ACC112 (cell line): ENCODE results near the gene KPNA3.
"Not testable (repeated sequence)": the region's sequence is repeated elsewhere in the genome, so short reads cannot be mapped to it uniquely, and the experiment has no call there.

Source experiments
- H2AFZ ChIP-seq: fragments of 200-600 bp; sonication (generic); one replicate; pipeline ENCODE4 v1.6.0; 2017; ENCODE audit warnings: antibody characterized with exemption, low read length; ENCODE audit not compliant: unreplicated experiment
- H3K27ac ChIP-seq: fragments of 200-600 bp; sonication (generic); 2 replicates; pipeline ENCODE4 v1.5.1; 2014; ENCODE audit warnings: low read depth, mild to moderate bottlenecking, antibody characterized with exemption, low read length, moderate library complexity
- H3K27me3 ChIP-seq: fragments of 200-600 bp; sonication (generic); 2 replicates; pipeline ENCODE4 v1.6.1; 2014; ENCODE audit warnings: mild to moderate bottlenecking, antibody characterized with exemption, low read length, moderate library complexity, mixed read lengths; ENCODE audit not compliant: insufficient read depth
- H3K36me3 ChIP-seq: fragments of 200-600 bp; sonication (generic); 2 replicates; pipeline ENCODE4 v1.6.1; 2016; ENCODE audit warnings: mild to moderate bottlenecking, antibody characterized with exemption, low read length, moderate library complexity, mixed read lengths; ENCODE audit not compliant: insufficient read depth
- H3K4me1 ChIP-seq: fragments of 200-600 bp; sonication (generic); one replicate; pipeline ENCODE4 v1.6.1; 2016; ENCODE audit warnings: low read length, mixed read lengths; ENCODE audit not compliant: insufficient read depth, unreplicated experiment, control insufficient read depth
- H3K4me3 ChIP-seq: fragments of 200-600 bp; sonication (generic); 2 replicates; pipeline ENCODE4 v1.5.1; 2014; ENCODE audit warnings: mild to moderate bottlenecking, low read depth, low read length
- H3K79me2 ChIP-seq: fragments of 200-600 bp; sonication (generic); one replicate; pipeline ENCODE4 v1.6.0; 2016; ENCODE audit warnings: low read length; ENCODE audit not compliant: control insufficient read depth, unreplicated experiment, insufficient read depth

The KPNA3 gene

GRCh38 chr13:49828453-49828852 lies 36.0 kb upstream of the KPNA3 start:
- H3K4me1 ChIP-seq: no peaks in the 10 kb centered on the region
- no peak overlapping the region for H3K4me3 ChIP-seq
- no peaks in the 10 kb centered on the region for H3K27me3 ChIP-seq
- H3K79me2 ChIP-seq: no peaks in the 10 kb centered on the region
- H3K36me3 ChIP-seq: no peaks in the 10 kb centered on the region
- H2AFZ ChIP-seq: no peak overlapping the region
- no peak overlapping the region for H3K27ac ChIP-seq

DNA sequence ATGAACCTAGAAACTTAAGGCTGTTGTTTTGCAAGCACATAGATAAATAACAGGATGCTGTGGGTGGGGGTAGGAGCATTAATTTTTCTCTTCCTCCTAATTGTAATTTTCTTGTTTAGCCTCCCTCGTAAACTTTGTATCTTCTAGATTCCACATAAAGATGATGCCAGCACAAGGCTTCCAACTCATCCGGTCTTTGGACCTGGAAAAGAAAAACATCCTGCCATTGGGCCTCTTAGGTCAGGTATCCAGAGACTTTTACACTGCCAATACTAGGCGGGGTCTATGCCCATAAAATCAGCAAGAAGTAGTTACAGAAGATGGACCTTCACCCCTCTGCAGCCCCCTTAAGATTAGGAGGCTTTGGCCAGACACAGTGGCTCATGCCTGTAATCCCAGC lies 35.4 kb upstream of the KPNA3 start:
- Histone ChIP-seq H3K27me3 (no peaks in the 10 kb centered on the region), H3K79me2 (no peaks in the 10 kb centered on the region), H3K27ac (no peak overlapping the region), H3K4me3 (no peak overlapping the region), H2AFZ (no peak overlapping the region), H3K36me3 (no peaks in the 10 kb centered on the region), H3K4me1 (no peaks in the 10 kb centered on the region)

- no peaks in the 10 kb centered on the region for H3K27me3 ChIP-seq
- no peaks in the 10 kb centered on the region for H3K79me2 ChIP-seq
- no peak overlapping the region for H2AFZ ChIP-seq
- no peaks in the 10 kb centered on the region for H3K4me1 ChIP-seq
- H3K36me3 ChIP-seq: no peaks in the 10 kb centered on the region
- H3K4me3 ChIP-seq: no peak overlapping the region
- no peak overlapping the region for H3K27ac ChIP-seq
Measured at GRCh38 chr13:49827336-49827735, 34.9 kb upstream of the KPNA3 start.

- Histone ChIP-seq H3K4me3 (no peak overlapping the region), H3K27me3 (no peaks in the 10 kb centered on the region), H3K36me3 (no peaks in the 10 kb centered on the region), H3K4me1 (no peaks in the 10 kb centered on the region), H3K79me2 (no peaks in the 10 kb centered on the region), H3K27ac (no peak overlapping the region), H2AFZ (no peak overlapping the region)
Measured at GRCh38 chr13:49821216-49822009, 28.9 kb upstream of the KPNA3 start.

- Histone ChIP-seq H3K4me1 (no peaks in the 10 kb centered on the region), H3K4me3 (no peak overlapping the region), H2AFZ (no peak overlapping the region), H3K79me2 (no peaks in the 10 kb centered on the region), H3K27me3 (no peaks in the 10 kb centered on the region), H3K27ac (no peak overlapping the region), H3K36me3 (no peaks in the 10 kb centered on the region)
Measured at GRCh38 chr13:49820591-49821215, 28.2 kb upstream of the KPNA3 start.

- H3K79me2 ChIP-seq, H2AFZ ChIP-seq, H3K36me3 ChIP-seq, H3K27ac ChIP-seq, H3K4me1 ChIP-seq, H3K4me3 ChIP-seq, H3K27me3 ChIP-seq: not testable (repeated sequence)
Measured at GRCh38 chr13:49816047-49816446, 23.6 kb upstream of the KPNA3 start.

GRCh38 chr13:49814551-49815270 lies 22.2 kb upstream of the KPNA3 start:
- H3K36me3 ChIP-seq: no peaks in the 10 kb centered on the region
- no peaks in the 10 kb centered on the region for H3K79me2 ChIP-seq
- H2AFZ ChIP-seq: no peak overlapping the region
- H3K27ac ChIP-seq: no peak overlapping the region
- H3K4me3 ChIP-seq: no peak overlapping the region
- H3K4me1 ChIP-seq: peaks cover 13% of the 10 kb centered on the region
- no peaks in the 10 kb centered on the region for H3K27me3 ChIP-seq

GRCh38 chr13:49812812-49813211 lies 20.3 kb upstream of the KPNA3 start:
- no peak overlapping the region for H2AFZ ChIP-seq
- H3K4me1 ChIP-seq: peaks cover 13% of the 10 kb centered on the region
- no peak overlapping the region for H3K27ac ChIP-seq
- H3K27me3 ChIP-seq: no peaks in the 10 kb centered on the region
- no peaks in the 10 kb centered on the region for H3K79me2 ChIP-seq
- H3K4me3 ChIP-seq: no peak overlapping the region
- H3K36me3 ChIP-seq: no peaks in the 10 kb centered on the region

DNA sequence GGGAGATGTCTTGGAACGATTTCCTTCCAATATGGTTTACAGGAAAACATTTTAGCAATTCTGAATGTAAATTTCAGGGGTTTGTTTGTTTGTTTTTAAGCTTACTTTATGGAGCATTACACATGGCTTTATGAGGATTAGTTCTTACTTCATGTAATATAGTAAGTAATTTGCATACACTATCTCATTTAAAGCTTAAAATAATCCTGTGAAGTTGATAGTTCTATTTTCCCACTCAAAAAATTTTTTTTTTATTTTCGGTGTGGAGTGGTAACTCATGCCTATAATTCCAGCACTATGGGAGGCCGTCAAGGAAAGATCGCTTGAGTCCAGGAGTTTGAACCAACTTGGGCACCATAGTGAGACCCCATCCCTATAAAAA lies 19.0 kb upstream of the KPNA3 start:
- H2AFZ ChIP-seq: peak overlapping the region; percentile 68
- H3K4me3 ChIP-seq: no peak overlapping the region
- peak overlapping the region; percentile 54 for H3K27ac ChIP-seq
- peaks cover 13% of the 10 kb centered on the region for H3K4me1 ChIP-seq
- H3K79me2 ChIP-seq: no peaks in the 10 kb centered on the region
- no peaks in the 10 kb centered on the region for H3K27me3 ChIP-seq
- no peaks in the 10 kb centered on the region for H3K36me3 ChIP-seq

DNA sequence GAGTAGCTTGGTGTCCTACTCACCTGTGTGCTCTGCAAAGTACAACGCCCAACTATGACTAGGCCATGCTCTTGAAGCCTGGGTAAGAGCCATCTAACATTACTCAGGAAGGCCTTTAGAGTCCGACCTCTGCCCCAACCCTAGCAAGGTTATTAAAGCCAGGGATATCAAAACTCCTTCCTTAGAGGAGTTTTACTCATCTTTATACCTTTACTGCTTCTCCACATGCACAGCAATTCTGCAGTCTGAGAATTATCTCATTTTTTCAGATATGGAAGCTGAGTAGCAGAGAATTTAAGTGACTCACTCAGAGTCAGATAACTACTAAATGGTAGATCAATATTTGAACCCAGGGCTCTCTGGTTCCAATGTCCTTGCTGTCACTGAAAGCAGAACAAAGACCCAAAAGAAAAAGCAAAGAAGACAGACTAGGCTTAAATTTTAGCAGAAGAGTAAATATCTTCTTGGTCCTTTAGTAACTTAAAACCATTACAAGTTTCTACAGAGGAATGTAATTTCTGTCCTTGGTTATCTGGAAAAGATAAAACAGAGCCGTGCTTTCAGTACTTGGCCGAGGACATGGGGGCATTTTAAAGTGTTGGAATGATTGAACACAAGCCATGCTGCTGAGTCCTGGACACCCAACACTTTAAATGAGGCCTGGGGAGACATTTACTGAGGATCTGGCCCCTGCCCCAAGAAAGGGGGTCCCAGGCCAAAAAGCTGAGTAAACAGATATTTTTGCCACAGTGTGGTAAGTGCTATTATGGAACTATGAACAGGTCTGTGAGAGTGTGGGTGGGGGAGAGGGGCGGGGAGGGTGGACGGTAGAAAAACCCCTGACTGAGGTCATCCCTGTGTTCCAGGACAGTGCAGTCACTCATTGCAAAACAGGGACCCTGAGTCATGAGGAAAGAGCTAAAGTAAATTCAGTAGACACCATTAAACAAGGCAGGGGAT lies 18.4 kb upstream of the KPNA3 start:
- no peaks in the 10 kb centered on the region for H3K36me3 ChIP-seq
- peaks cover 13% of the 10 kb centered on the region for H3K4me1 ChIP-seq
- H3K4me3 ChIP-seq: no peak overlapping the region; the same call in 1 of the 2 replicates
- H2AFZ ChIP-seq: peak overlapping the region; percentile 68
- H3K27ac ChIP-seq: peak overlapping the region; percentile 63
- no peaks in the 10 kb centered on the region for H3K27me3 ChIP-seq
- H3K79me2 ChIP-seq: no peaks in the 10 kb centered on the region
